ENCODE results near the gene CDCA7. TPM values are rescaled to one million over a fixed set of nuclear protein-coding genes. Genes with fewer than 3 reads are reported as not detected.

The CDCA7 gene
- polyA plus RNA-seq, 1 of the 3 experiments (the other 2 are of a cell fraction): 19.1 TPM

- H3K27me3 ChIP-seq (ENCODE audit: insufficient read depth): no peaks in the 10 kb centered on the region; the same call in 1 of the 2 replicates
- H3K79me2 ChIP-seq (ENCODE audit: insufficient read depth): peaks cover 13% of the 10 kb centered on the region; the same call in 1 of the 2 replicates
- no peaks in the 10 kb centered on the region for H3K9me2 ChIP-seq
- no peak for DNase-seq
- H3K4me3 ChIP-seq (ENCODE audit: low read depth in 2 of 2, low read length in 1 of 2): no peak overlapping the region
- no peak overlapping the region for H3K27ac ChIP-seq (ENCODE audit: low read depth in 2 of 2, low read length in 1 of 2)
- POLR2A ChIA-PET: no interaction called here
- H2AFZ ChIP-seq (ENCODE audit: low read depth): no peak overlapping the region
- WGBS (ENCODE audit: low lambda C conversion rate): 88% methylated on average over 4 of the region's 4 CpGs
- no peaks in the 10 kb centered on the region for H3K9me3 ChIP-seq
- H3K36me3 ChIP-seq (replicated peaks in 1 of 2; ENCODE audit: control insufficient read depth in 1 of 2, insufficient read depth in 2 of 2, low read length in 1 of 2): no peaks in the 10 kb centered on the region
- CTCF ChIA-PET: interaction anchor here (0.6 to 1.3 kb wide), 2 partner anchors 68 to 157 kb away, joined by 3 to 4 read pairs; no protein-coding TSS in a partner anchor
- H3F3A ChIP-seq (replicated peaks; ENCODE audit: insufficient read depth): no peaks in the 10 kb centered on the region
- no peak overlapping the region for H3K9ac ChIP-seq
- H4K20me1 ChIP-seq (ENCODE audit: insufficient read depth): no peaks in the 10 kb centered on the region
- no peak for TF ChIP-seq ELF1 (IDR thresholded peaks at IDR 0.05)
- TF ChIP-seq JUND (IDR thresholded peaks at IDR 0.05): no peak
- no peak for TF ChIP-seq IRF3 (IDR thresholded peaks at IDR 0.05; ENCODE audit: low read depth, low read length)
- TF ChIP-seq FOXJ3 (CRISPR knock-in tag; IDR thresholded peaks at IDR 0.05): no peak
- no peak for TF ChIP-seq FOSL2 (IDR thresholded peaks at IDR 0.05; ENCODE audit: borderline replicate concordance, low read depth)
- no peak overlapping the region for H3K4me2 ChIP-seq
- H3K4me1 ChIP-seq (ENCODE audit: control insufficient read depth in 1 of 2, insufficient read depth in 2 of 2, low read depth in 1 of 2, low read length in 1 of 2): peaks cover 0 to 5% of the 10 kb centered on the region in 2 experiments; a peak in 1 of 4 replicates
Observed at GRCh38 chr2:173351879-173352278, 2.8 kb upstream of the CDCA7 start.

GRCh38 chr2:173353556-173353955 is 1.1 kb upstream of the CDCA7 start:
- TF ChIP-seq MEF2A (IDR thresholded peaks at IDR 0.05; ENCODE audit: borderline replicate concordance, low read depth): no peak
- 79% methylated on average over 5 of the region's 5 CpGs for WGBS (ENCODE audit: low lambda C conversion rate)
- Histone ChIP-seq H3K9me3 (no peaks in the 10 kb centered on the region), H3K36me3 (replicated peaks in 1 of 2; ENCODE audit: control insufficient read depth in 1 of 2, insufficient read depth in 2 of 2, low read length in 1 of 2) (no peaks in the 10 kb centered on the region), H3K9me2 (no peaks in the 10 kb centered on the region), H2AFZ (ENCODE audit: low read depth) (no peak overlapping the region), H3K4me1 (ENCODE audit: control insufficient read depth in 1 of 2, insufficient read depth in 2 of 2, low read depth in 1 of 2, low read length in 1 of 2) (peaks cover 0 to 5% of the 10 kb centered on the region in 2 experiments; a peak in 1 of 4 replicates), H3K9ac (no peak overlapping the region), H3K4me3 (ENCODE audit: low read depth in 2 of 2, low read length in 1 of 2) (no peak overlapping the region), H4K20me1 (ENCODE audit: insufficient read depth) (no peaks in the 10 kb centered on the region), H3K4me2 (no peak overlapping the region), H3K27ac (ENCODE audit: low read depth in 2 of 2, low read length in 1 of 2) (no peak overlapping the region), H3F3A (replicated peaks; ENCODE audit: insufficient read depth) (no peaks in the 10 kb centered on the region), H3K27me3 (ENCODE audit: insufficient read depth) (no peaks in the 10 kb centered on the region; the same call in 1 of the 2 replicates), H3K79me2 (ENCODE audit: insufficient read depth) (peaks cover 29% of the 10 kb centered on the region)
- DNase-seq: no peak
- ChIA-PET CTCF (no interaction called here), POLR2A (no interaction called here)

GRCh38 chr2:173354073-173354581 is 545 bp upstream of the CDCA7 start:
- H2AFZ ChIP-seq (ENCODE audit: low read depth): peak overlapping the region; percentile 95
- H3K27ac ChIP-seq (ENCODE audit: low read depth in 2 of 2, low read length in 1 of 2): peak overlapping the region; percentile 38 to 94; a peak in 3 of 4 replicates
- peaks cover 0 to 2% of the 10 kb centered on the region in 2 experiments for H3K36me3 ChIP-seq (replicated peaks in 1 of 2; ENCODE audit: control insufficient read depth in 1 of 2, insufficient read depth in 2 of 2, low read length in 1 of 2)
- no peaks in the 10 kb centered on the region for H3F3A ChIP-seq (replicated peaks; ENCODE audit: insufficient read depth)
- H3K9ac ChIP-seq: peak overlapping the region; percentile 76
- DNase-seq: peak; percentile 80
- H3K4me2 ChIP-seq: peak overlapping the region; percentile 92
- no peaks in the 10 kb centered on the region for H3K9me2 ChIP-seq
- H3K79me2 ChIP-seq (ENCODE audit: insufficient read depth): peaks cover 34% of the 10 kb centered on the region
- H3K4me3 ChIP-seq (ENCODE audit: low read depth in 2 of 2, low read length in 1 of 2): peak overlapping the region; percentile 89 to 90
- no peaks in the 10 kb centered on the region for H3K9me3 ChIP-seq
- H3K4me1 ChIP-seq (ENCODE audit: control insufficient read depth in 1 of 2, insufficient read depth in 2 of 2, low read depth in 1 of 2, low read length in 1 of 2): peaks cover 0 to 5% of the 10 kb centered on the region in 2 experiments; a peak in 1 of 4 replicates
- H3K27me3 ChIP-seq (ENCODE audit: insufficient read depth): no peaks in the 10 kb centered on the region; the same call in 1 of the 2 replicates
- H4K20me1 ChIP-seq (ENCODE audit: insufficient read depth): no peaks in the 10 kb centered on the region
- ChIA-PET POLR2A (no interaction called here), CTCF (interaction anchor here (0.9 kb wide), 1 partner anchor 14 kb away, joined by 3 read pairs; no protein-coding TSS in a partner anchor)
- WGBS (ENCODE audit: low lambda C conversion rate): 14% methylated on average over 14 of the region's 19 CpGs
- no peak for TF ChIP-seq NFIC (IDR thresholded peaks at IDR 0.05; ENCODE audit: borderline replicate concordance)
- TF ChIP-seq EZH2phosphoT487 (IDR thresholded peaks at IDR 0.05; ENCODE audit: borderline replicate concordance, low read depth): no peak
- TF ChIP-seq TAF1 (IDR thresholded peaks at IDR 0.05; ENCODE audit: borderline replicate concordance, low read depth, low read length): no peak
- no peak for TF ChIP-seq ZBTB33 (IDR thresholded peaks at IDR 0.05; ENCODE audit: borderline replicate concordance, low read depth)
- no peak for TF ChIP-seq POLR2AphosphoS5 (IDR thresholded peaks at IDR 0.05; ENCODE audit: low read depth, low read length)
- no peak for TF ChIP-seq ELF1 (IDR thresholded peaks at IDR 0.05)
- TF ChIP-seq MEF2A (IDR thresholded peaks at IDR 0.05; ENCODE audit: borderline replicate concordance, low read depth): no peak
- TF ChIP-seq RAD21 (IDR thresholded peaks at IDR 0.05; ENCODE audit: low read length): no peak
- no peak for TF ChIP-seq EP300 (IDR thresholded peaks at IDR 0.05; ENCODE audit: borderline replicate concordance in 1 of 2, low read depth in 1 of 2, low read length in 1 of 2)
- TF ChIP-seq IRF3 (IDR thresholded peaks at IDR 0.05; ENCODE audit: low read depth, low read length): no peak
- no peak for TF ChIP-seq CHD2 (IDR thresholded peaks at IDR 0.05; ENCODE audit: low read length, partially characterized antibody)
- no peak for TF ChIP-seq TEAD4 (IDR thresholded peaks at IDR 0.05; ENCODE audit: borderline replicate concordance, insufficient read depth)
- no peak for TF ChIP-seq YY1 (IDR thresholded peaks at IDR 0.05; ENCODE audit: low read depth)
- TF ChIP-seq RCOR1 (IDR thresholded peaks at IDR 0.05; ENCODE audit: low read length): no peak
- no peak for TF ChIP-seq RXRA (IDR thresholded peaks at IDR 0.05; ENCODE audit: borderline replicate concordance, low read depth)
